Measurements from ENCODE around the gene HOATZ.

GRCh38 chr11:111500481-111500880 is 14.1 kb upstream of the HOATZ start:
- TF ChIP-seq CTCF (IDR thresholded peaks at IDR 0.05; ENCODE audit: low read length) (no peak), EZH2 (IDR thresholded peaks at IDR 0.05; ENCODE audit: borderline replicate concordance, low read length) (no peak)
